ENCODE results near the gene KIF19.

The KIF19 gene

GRCh38 chr17:74367206-74367605 is 41.2 kb downstream of the KIF19 start, which contains the start of gene GPR142:
GPR142 (plus strand) TSS chr17:74367506; CDS start chr17:74369541, 2,035 bp downstream.
- no peak for DNase-seq

- peak; percentile 63 for DNase-seq
Measured at GRCh38 chr17:74368341-74369081, 42.5 kb downstream of the KIF19 start.

GRCh38 chr17:74369221-74369620 is 43.2 kb downstream of the KIF19 start:
- DNase-seq = peak; percentile 47

GRCh38 chr17:74369665-74370490 is 43.9 kb downstream of the KIF19 start:
- DNase-seq = no peak

GRCh38 chr17:74371653-74372147 is 45.7 kb downstream of the KIF19 start:
- DNase-seq = no peak

GRCh38 chr17:74372426-74372825 is 46.4 kb downstream of the KIF19 start:
- no peak for DNase-seq

- no peak for DNase-seq
Measured at GRCh38 chr17:74373838-74374606, 48.0 kb downstream of the KIF19 start.

- DNase-seq = no peak
Measured at GRCh38 chr17:74374858-74375257, 48.8 kb downstream of the KIF19 start.

GRCh38 chr17:74379495-74380085 is 53.6 kb downstream of the KIF19 start:
- DNase-seq = peak; percentile 91

GRCh38 chr17:74380086-74380958 is 54.3 kb downstream of the KIF19 start:
- DNase-seq = no peak

- no peak for DNase-seq
Measured at GRCh38 chr17:74380959-74381808, 55.2 kb downstream of the KIF19 start.

- DNase-seq = no peak
Measured at GRCh38 chr17:74383141-74383540, 57.1 kb downstream of the KIF19 start.

- no peak for DNase-seq
Measured at GRCh38 chr17:74385201-74385600, 59.2 kb downstream of the KIF19 start.

GRCh38 chr17:74386386-74386785 is 60.4 kb downstream of the KIF19 start:
- DNase-seq = no peak

GRCh38 chr17:74387365-74388218 is 61.6 kb downstream of the KIF19 start:
- no peak for DNase-seq

GRCh38 chr17:74389084-74389753 is 63.2 kb downstream of the KIF19 start:
- DNase-seq = no peak

- DNase-seq = no peak
Measured at GRCh38 chr17:74389937-74390679, 64.1 kb downstream of the KIF19 start.

Data from effector CD4-positive, alpha-beta T cell (primary cell).